HG03060 (cell line): ENCODE data around the gene ARHGAP22.

Experiments used
- ATAC-seq: cut with Tn5 transposase; IDR thresholded peaks from one replicate; pipeline ENCODE4 v1.9.1; 2021; ENCODE audit warnings: low read depth, moderate number of reproducible peaks; ENCODE audit not compliant: unreplicated experiment

The ARHGAP22 gene

GRCh38 chr10:48592346-48592745, 12.5 kb downstream of the ARHGAP22 start:
- no peak for ATAC-seq

DNA sequence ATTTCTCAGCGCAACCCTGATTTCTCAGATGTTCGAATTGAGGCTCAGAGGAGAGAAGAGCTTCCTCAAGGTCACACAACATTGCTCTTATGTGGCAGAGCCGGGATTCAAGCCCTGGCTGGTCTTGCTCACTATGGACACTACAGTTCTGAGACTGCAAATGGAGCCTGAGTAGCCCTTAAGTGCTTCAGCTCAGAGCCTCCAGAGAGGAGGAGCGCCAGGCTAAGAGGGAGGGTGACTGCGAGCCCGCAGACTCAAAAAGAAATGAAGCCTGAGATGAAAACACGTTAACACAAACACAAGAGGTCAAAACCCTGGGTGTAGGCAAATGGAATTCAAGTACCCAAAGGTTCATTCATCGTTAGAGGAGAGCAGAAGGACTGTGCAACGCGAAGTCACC, 13.9 kb downstream of the ARHGAP22 start:
- ATAC-seq: no peak

DNA sequence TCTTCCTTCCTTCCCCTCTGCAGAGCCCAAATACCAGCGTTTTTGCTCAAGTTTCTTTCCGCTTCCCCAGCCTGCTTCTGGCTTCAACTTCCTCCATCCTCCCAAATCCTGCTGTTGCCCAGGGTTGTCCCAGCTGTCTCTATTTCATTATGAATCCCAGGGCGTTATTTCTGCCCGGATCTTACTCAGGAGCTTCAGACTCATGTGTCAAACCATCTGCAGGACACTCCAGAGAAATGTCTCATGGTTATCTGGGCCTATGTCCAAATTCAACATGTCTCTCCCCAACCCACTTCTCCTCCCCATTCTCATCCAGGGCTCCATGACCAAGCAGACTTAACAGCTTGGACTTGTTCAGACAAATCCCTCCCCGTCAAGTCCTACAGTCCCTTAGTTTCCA, 15.6 kb downstream of the ARHGAP22 start:
- no peak for ATAC-seq

DNA sequence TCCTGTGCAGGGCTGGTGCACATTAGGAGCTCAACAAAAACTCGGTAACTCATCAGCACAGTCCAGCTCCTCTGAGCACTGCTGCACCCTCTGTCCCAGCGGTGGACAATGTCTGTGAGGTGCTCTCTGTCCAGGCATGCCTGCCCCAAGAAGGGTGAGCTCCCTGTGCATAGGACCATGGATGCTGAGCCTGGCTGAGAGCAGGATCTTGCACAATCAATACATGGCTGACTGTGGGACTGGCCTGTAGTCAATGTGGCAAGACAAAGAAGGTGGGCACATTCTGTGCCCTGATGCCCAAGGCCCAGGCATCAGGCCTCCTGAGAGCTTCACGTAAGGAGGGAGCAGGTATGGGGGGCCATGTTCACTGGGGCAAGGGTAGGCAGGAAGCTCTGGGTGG, 17.1 kb downstream of the ARHGAP22 start:
- no peak for ATAC-seq

- ATAC-seq: no peak
Observed at GRCh38 chr10:48587101-48587500, 17.8 kb downstream of the ARHGAP22 start.

- ATAC-seq: no peak
Observed at GRCh38 chr10:48582970-48583369, 21.9 kb downstream of the ARHGAP22 start.

DNA sequence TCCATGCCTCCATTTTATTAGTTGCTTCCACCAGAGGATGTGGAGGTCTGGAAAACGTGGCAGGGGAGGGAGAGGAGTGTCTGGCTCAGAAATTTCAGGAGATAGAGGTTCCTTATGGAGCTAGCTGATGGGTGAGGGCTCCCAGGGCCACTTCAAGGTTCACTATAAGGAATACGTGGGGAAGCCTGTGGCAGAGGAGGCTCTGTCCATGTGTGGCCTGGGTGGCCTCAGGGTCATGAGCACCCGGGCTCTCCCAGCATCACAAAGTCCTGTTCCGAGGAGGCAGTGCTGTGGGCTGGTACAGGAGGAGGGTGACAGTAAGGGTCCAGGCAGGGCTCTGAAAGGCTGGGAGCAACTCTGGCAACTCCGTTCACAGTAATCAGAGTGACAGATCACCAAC, 24.6 kb downstream of the ARHGAP22 start:
- ATAC-seq: no peak

DNA sequence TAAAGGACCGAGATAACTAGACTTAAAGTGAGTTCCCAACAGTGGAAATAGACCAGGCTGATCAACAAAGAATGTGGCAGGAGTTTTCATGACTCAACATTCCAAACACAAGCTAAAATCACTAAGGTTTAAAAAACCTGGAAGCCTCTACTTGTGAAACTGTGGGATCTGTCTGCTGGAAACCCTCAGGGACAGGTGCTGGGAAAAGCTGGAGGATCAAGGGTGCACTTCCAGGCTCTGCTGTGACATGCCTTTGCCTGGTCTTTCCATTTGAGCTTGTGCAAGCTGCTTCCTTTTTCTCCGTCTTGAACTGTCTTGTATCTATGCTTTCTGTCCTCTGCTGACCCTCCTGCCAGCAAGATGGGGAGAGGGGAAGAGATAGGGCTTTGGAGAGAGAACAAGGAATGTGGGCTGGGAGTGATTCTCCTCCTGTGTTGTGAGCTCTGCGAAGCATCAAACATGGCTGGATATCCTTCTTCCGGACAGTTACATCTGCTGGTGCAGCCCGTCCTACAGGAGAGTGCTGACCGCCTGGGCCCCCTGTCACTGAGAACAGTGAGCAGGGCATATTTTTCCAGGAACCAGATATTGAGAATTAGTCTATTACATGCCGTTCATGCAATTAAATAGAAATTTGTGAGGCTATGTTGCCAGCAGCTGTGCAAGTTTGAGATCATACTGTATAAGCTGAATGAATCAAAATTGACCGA, 25.5 kb downstream of the ARHGAP22 start:
- no peak for ATAC-seq

- ATAC-seq: no peak
Observed at GRCh38 chr10:48577158-48577557, 27.7 kb downstream of the ARHGAP22 start.

- no peak for ATAC-seq
Observed at GRCh38 chr10:48576501-48576900, 28.4 kb downstream of the ARHGAP22 start.

DNA sequence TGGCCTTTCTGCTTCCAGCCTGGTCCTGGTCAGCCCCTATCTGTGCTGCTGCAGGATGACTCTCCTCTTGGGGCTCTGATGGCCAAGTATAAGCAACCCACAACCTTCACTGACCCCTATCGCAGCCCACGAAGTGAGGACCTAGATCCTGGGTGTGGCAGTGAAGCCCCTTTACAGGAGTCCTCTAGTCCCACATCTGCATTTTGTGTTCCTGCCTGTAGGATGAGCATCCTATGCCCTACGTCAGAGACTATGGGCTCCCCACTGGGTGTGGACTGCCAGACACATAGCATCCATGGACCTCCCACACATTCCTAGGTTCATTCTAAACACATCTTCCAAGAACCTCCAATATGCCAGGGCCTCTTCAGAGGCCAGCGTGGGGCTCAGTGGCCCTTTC, 29.0 kb downstream of the ARHGAP22 start:
- ATAC-seq: no peak

DNA sequence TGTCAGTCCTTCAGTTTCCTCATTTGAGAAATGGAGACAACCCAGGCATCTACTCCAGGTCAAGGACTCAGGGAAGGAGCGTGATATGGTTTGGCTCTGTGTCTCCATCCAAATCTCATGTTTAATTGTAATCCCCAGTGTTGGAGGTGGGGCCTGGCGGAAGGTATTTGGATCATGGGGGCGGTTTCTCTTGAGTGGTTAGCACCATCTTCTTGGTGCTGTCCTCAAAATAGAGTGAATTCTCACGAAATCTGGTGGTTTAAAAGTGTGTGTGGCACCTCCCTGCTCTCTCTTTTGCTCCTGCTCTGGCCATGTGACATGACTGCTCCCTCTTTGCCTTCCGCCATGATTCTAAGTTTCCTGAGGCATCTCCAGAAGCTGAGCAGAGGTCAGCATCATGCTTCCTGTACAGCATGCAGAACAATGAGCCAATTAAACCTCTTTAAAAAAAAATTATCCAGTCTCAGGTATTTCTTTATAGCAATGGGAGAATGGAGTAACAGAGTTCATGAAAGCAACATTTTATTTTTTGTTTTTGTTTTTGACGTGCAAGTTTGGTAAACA, 30.0 kb downstream of the ARHGAP22 start:
- no peak for ATAC-seq

DNA sequence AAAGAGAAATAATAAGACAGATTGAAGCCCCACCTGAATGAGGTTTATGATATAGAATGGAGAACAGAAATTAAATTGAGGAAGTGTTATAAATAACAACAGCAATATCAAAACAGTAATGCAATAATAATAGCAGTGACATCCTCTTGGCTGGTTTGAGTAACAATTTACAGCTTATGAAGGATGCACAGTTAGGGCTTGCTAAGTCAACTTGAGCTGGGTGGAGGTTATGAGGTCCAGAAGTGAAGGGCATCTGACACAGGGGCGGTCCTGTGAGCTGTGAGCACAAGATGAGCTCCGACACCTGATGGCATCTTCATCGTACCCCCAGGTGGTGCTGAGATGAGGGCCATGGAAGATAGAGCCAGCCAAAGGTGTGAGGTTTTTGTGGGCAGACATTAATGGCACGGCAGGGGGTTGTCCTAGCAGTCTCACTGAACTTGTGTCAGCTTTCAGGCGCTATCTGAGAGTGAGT, 30.5 kb downstream of the ARHGAP22 start:
- no peak for ATAC-seq

GRCh38 chr10:48573045-48573444, 31.8 kb downstream of the ARHGAP22 start:
- no peak for ATAC-seq

- no peak for ATAC-seq
Observed at GRCh38 chr10:48572414-48572813, 32.5 kb downstream of the ARHGAP22 start.

GRCh38 chr10:48568546-48568945, 36.3 kb downstream of the ARHGAP22 start:
- no peak for ATAC-seq

GRCh38 chr10:48568131-48568530, 36.7 kb downstream of the ARHGAP22 start:
- ATAC-seq: no peak

DNA sequence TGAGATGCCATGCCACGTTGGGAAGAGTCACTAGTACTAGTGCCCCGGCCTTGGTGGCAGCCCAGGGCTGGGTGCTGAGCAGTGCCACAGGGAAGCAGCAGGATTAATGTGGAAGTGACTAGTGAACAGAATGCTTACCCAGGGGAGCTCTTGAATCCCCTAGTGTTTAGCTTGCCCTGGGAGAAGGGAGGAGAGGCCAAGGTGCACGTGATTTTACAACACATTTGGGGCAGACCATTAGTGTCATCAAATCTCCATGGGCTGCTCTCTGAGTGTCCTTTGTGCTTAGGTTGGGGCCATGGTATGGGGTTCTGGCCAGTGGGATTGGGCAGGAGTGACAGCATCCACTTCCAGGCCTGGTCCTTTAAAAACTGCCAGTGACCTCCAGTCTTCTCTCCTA, 37.5 kb downstream of the ARHGAP22 start:
- ATAC-seq: no peak

DNA sequence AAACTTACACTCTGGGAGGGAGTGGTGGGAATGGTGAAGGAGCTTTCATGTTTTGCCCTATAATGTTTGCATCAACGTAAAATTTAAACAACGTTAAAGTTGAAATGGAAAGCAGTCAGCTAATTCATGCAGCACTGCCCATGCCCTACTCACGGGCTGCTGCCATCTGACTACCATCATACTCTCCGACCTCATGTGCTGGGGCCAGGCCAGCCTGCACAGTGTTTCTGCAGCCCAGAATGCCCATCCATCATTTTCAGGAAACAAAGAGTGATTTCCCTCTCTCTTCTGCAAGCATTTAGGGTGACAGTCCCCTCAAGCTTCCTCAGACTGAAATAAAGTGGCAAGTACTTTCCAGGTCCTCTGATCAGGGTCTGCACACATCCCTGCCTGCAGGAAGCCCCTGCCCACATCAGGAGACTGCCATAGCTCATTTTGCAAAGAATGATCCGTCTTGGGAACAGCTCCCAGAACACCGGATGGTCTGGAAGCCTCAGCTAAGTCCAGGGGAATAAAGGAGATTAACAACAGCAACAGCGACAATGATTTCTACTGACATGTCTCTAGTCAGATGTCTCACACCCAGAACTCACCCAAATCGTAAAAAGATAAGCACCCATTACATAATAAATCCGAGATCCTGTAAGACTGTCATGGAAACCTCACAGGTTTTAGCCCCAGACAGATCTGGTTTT, 40.3 kb downstream of the ARHGAP22 start:
- ATAC-seq: no peak

DNA sequence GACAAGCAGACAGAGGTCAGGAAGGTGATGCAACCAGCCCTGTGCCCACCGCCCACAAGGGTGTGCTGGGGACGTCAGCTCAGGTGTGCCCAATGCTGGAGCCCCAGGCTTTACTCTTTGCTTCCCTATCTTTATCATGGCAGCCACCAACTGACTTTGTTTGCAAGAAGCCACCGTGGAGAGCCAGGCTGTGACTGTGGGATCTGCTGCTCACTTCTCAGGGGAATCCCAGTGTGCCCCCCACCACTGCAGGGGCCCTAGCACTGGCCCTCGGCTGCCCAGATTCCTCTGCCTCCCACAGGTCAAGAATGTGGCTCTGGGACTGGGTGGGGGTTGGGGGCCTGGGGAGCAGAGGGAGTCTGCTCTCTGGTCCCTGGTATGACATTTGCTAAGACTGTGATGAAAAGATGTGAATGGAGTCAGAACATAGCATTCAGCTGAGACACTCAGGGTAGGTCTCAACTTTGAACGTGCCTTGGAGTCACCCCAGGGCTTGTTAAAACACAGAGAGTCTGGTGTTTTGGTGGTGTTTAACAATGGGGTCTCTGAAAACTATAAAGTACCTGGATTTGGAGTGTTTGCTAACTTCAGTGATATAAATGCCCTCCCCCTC, 47.3 kb downstream of the ARHGAP22 start:
- no peak for ATAC-seq

DNA sequence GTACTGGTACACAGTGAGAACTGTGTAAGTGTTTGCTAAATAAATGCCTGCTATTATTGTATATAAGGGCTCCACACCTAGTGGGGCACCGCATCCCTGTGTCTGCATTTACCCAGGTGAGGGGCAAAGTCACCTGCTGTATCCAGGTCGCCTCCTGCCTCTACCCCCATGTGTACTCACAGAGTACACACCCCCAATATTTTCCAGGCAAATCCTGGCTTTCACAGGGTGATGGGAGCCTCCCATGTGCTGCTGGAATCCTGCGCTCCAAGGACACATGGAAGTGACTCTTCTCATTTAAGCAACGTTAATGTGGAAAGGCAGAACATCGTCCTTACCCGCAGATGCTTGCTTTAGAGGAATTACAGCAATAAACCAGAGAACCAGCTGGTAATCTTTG, 48.2 kb downstream of the ARHGAP22 start:
- ATAC-seq: no peak
